NK-92 treated with Interleukin-12 subunit alpha and Interleukin-12 subunit beta, amount 100 ng/mL, for 24 hours (cell line): ENCODE data around the gene FOXRED2.

Source experiments
- DNase-seq: peaks from one replicate; lab custom pipeline; 2025; lab: John Stamatoyannopoulos, UW

FOXRED2 gene

DNA sequence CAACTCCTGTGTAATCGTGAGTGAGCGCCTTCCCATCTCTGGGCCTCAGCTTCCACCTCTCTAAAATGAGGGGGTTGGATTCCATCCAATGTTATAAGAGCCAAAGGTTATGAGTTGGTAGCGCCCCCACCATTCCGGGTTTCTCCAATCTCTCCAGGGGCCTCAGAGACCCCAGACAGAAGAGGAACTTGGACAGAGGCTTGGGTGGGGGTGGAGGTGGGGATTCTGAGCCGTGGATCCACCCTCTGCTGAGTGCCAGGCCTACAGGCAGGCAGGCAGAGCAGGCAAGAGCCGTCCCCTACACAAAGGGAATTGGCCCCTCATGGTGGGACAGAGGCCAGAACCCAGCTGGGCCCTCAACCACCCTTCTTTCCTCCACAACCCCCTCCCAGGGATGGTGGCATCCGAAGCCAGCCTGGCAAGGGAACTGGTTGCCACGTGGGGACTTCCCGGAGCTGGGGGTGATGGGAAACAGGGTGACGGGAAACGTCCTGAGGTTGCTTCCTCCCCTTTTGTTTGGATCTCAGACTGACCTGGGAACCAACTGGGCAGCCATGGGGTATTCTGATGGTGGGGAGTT is 57.2 kb downstream of the FOXRED2 start:
- no peak for DNase-seq

DNA sequence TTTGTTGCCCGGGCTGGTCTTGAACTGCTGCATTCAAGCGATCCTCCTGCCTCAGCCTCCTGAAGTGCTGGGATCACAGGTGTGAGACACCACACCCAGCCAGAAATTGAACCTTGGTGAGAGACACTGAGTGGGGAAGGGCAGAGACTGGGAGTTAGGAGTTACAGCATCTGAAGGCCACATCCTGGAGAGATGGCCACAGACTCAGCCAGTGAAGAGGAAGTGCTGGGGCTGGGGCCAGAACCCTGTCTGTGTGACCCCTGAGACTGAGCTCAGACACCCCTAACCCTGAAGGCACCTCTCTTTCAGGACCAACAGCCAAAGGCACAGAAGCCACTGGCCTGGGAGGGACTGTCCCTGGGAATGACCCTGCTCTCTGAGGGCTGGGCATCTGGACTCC is 59.2 kb downstream of the FOXRED2 start:
- DNase-seq, result no peak

- DNase-seq, result no peak
Observed at GRCh38 chr22:36445158-36445668, 61.6 kb downstream of the FOXRED2 start.

GRCh38 chr22:36443198-36443770 is 63.6 kb downstream of the FOXRED2 start:
- DNase-seq, result no peak

DNA sequence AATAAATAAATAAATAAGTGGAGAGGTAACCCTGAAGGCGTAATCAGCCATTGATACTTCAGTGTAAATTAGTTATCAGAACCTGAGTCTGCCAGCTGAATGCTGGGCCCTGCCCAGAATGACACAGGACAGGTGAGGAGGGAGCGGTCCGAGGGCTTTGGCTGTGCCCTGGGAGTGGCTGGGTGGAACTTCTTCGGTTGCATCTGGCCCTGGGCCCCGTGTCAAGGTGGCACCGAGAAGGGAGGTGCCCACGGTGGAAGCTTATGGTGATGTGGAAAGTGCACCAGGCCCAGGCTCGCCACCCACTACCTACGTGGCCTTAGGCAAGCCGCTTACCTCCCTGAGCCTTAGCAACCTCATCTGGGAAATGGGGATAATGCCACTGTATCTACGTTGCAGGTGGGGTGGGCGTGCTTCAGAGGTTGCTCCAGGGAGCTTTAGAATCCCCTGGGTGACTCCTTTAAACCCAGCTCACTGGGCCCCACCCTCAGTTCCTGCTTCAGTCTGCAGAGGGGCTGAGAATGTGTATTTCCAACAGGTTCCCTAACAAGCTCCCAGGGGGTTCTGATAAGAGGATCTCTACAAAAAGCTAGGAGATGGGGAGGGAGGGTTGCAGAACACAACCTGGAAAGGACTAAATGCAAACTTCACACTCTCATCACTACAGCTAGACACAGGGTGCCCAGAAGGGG is 64.2 kb downstream of the FOXRED2 start:
- DNase-seq, result no peak

- DNase-seq, result no peak
Observed at GRCh38 chr22:36440429-36441002, 66.3 kb downstream of the FOXRED2 start.

DNA sequence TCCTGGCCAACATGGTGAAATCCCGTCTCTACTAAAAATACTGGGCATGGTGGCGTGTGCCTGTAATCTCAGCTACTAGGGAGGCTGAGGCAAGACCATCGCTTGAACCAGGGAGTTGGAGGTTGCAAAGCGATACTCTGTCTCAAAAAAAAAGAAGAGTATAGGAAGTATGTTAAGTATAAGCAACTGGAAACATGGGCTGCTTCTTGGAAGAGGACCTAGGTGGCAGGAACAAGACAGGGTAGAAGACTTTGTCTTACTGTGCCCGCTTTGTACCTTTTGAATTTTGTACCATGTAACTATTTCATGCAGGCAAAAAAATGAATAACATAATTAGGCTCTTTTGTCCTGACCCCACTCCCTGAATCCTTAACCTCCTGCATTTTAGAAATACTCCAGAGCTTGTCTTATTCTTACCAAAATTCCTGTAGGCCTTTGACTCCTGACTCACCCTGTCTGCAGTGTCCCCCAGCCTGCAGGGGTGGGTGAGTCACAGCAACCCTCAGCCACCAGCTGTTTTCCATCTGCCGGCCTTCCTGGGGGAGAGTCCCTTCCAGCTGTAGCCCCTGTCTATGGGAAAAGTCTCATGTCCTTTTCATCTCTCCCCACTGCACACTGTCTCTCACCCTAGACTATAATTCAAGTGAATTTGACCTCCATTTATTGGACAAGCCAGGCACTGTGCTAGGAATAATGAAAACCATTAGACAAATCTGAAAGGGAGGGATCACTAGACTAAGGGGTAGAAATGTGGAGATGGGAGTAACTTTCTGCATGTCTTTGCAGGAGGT is 67.2 kb downstream of the FOXRED2 start:
- no peak for DNase-seq
